Keratinocyte (primary cell): Measurements from ENCODE around the gene RHBDD1.

Experiments
- CTCF ChIP-seq, 3 experiments: IDR thresholded peaks in 1 of 3; conservative IDR thresholded peaks in 1 of 3; optimal IDR thresholded peaks in 1 of 3; 2 replicates in 2 of 3; 3 replicates in 1 of 3; pipeline versions ENCODE3 to v1.5.1; 2011; ENCODE audit warnings: low read length in 3 of 3, mild to moderate bottlenecking in 3 of 3, moderate library complexity in 2 of 3, control low read depth in 1 of 3, inconsistent platforms in 1 of 3; ENCODE audit not compliant: insufficient read depth in 2 of 3; ENCODE audit errors: extremely low read depth in 1 of 3
- EZH2 ChIP-seq: IDR thresholded peaks from one replicate; pipeline ENCODE4 v1.6.1; 2012; ENCODE audit warnings: inconsistent platforms, mild to moderate bottlenecking, low read length, moderate library complexity

DNA sequence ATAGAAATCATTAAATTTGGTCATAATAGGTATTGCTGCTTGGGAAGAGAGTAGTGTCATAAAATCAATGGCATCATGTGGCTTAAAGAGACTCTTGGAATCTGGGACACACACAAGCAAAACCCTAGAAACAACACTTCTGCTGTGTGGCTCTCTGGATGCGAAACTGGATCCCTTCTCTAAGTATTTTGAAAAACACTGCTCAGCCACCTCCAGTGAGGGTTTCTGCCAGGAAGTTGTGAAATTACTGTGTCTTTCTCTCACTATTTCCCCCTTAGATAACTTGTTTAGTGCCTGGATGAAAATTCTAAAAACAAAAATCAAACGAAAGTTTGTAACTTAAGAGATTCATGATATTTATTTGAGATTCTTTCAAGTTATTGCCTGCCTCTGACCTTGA lies 163.8 kb downstream of the RHBDD1 start:
- no peak for TF ChIP-seq CTCF (optimal IDR thresholded peaks at IDR 0.05 in 1 of 3, IDR thresholded peaks at IDR 0.05 in 1 of 3, conservative IDR thresholded peaks at IDR 0.05 in 1 of 3; ENCODE audit: extremely low read depth in 1 of 3, insufficient read depth in 2 of 3, low read length in 3 of 3)
- no peak for TF ChIP-seq EZH2
